Ectodermal cell (in vitro differentiated cells): ENCODE data around the gene KRABD2.
"Not testable (repeated sequence)": the region's sequence is repeated elsewhere in the genome, so short reads cannot be mapped to it uniquely, and the experiment has no call there.

ENCODE experiments used
- H3K27ac ChIP-seq: 2 replicates; pipeline ENCODE4 v1.7.0; 2013; ENCODE audit warnings: mild to moderate bottlenecking, low read depth, low read length; ENCODE audit not compliant: insufficient read depth, poor library complexity, severe bottlenecking
- H3K27me3 ChIP-seq: 2 replicates; pipeline ENCODE4 v1.7.0; 2013; ENCODE audit warnings: mild to moderate bottlenecking, low read length; ENCODE audit not compliant: insufficient read depth, control insufficient read depth, poor library complexity, severe bottlenecking
- H3K36me3 ChIP-seq: one replicate; pipeline ENCODE4 v1.7.0; 2013; ENCODE audit warnings: low read length; ENCODE audit not compliant: control insufficient read depth, insufficient read depth
- H3K4me1 ChIP-seq: one replicate; pipeline ENCODE4 v1.7.0; 2013; ENCODE audit warnings: low read length; ENCODE audit not compliant: control insufficient read depth, insufficient read depth
- H3K4me3 ChIP-seq: 2 replicates; pipeline ENCODE4 v1.7.0; 2013; ENCODE audit warnings: low read depth, low read length, control low read depth; ENCODE audit not compliant: insufficient read depth
- H3K9me3 ChIP-seq: 2 replicates; pipeline ENCODE4 v1.7.0; 2013; ENCODE audit warnings: mild to moderate bottlenecking, low read length, moderate library complexity; ENCODE audit not compliant: control insufficient read depth
- WGBS, 2 experiments: methylation state at CpG; one replicate each; pipeline ENCODE4 v1.1.7; 2013; ENCODE audit warnings: missing lambda C conversion rate in 2 of 2; 5-methylcytosine and 5-hydroxymethylcytosine counted together

Gene KRABD2

DNA sequence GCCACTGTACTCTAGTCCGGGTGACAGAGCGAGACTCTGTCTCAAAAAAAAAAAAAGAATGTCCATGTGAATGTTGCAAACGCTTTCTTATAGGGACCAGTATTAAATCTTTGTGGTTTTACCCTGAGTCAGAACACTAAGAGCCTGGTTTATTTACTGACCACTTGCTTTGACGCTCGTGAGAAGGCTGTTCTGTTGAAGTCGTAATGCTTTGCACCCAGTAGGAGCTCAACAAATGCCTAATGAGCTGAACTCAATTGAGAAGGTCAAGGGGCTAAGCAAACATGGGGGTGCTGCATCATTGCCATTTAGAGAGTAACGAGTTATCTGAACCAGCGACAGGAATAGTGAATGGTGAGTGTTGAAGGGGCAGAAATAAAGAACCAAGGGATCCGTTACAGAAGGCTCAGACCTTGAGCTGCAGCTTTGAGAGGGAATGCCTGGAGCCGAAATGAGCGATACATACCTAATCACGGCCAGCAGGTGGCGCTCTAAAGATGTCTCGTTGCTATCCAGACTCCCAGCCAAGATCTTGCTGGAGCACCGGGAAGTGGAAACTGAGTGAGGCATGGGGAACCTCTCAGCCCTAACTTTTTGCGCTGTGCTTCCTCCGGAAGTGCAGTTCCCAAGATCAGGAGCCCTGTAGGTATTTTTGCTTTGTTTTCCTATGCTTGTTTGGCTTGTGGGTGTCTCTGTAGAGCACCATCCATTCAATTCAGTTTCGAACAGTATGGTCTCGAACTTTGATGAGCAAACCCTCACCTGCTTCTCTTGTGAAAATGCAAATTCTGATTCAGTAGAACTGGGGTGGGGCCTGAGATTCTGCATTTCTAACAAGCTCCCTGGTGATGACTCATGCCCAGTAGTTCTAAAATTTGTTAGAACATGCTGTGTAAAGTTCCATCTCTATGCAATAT lies 33.7 kb upstream of the KRABD2 start:
- no peaks in the 10 kb centered on the region for H3K9me3 ChIP-seq
- H3K27me3 ChIP-seq, result peaks cover 3% of the 10 kb centered on the region
- 37 to 40% methylated on average over 19 of the region's 19 CpGs for whole genome bisulfite sequencing, 2 experiments
- H3K4me1 ChIP-seq, result no peaks in the 10 kb centered on the region
- no peaks in the 10 kb centered on the region for H3K36me3 ChIP-seq
- H3K27ac ChIP-seq, result no peak overlapping the region
- no peak overlapping the region for H3K4me3 ChIP-seq

DNA sequence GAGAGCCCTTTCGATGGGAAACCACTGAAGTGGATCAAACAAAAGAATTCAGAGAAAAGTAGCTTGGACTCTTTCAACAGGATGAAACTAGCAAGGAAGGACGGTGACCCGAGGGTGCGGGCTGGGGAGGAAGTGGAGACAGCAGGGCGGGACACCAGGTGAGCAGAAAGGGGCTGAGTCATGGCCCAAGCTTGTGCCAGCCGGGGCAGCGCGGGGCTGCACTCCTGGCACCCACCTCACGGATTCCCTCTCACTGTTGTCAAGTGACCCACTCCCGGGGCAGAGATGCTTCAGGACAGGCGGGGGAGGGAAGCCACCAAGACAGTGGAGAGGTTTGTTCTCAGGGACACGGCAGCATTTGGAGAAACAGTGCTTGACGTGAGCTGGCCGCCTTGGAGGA lies 31.9 kb upstream of the KRABD2 start:
- no peaks in the 10 kb centered on the region for H3K4me1 ChIP-seq
- peaks cover 3% of the 10 kb centered on the region for H3K27me3 ChIP-seq
- H3K36me3 ChIP-seq, result no peaks in the 10 kb centered on the region
- H3K9me3 ChIP-seq, result no peaks in the 10 kb centered on the region
- no peak overlapping the region for H3K4me3 ChIP-seq
- 78 to 80% methylated on average over 14 of the region's 14 CpGs for WGBS, 2 experiments
- H3K27ac ChIP-seq, result peak overlapping the region; percentile 16

DNA sequence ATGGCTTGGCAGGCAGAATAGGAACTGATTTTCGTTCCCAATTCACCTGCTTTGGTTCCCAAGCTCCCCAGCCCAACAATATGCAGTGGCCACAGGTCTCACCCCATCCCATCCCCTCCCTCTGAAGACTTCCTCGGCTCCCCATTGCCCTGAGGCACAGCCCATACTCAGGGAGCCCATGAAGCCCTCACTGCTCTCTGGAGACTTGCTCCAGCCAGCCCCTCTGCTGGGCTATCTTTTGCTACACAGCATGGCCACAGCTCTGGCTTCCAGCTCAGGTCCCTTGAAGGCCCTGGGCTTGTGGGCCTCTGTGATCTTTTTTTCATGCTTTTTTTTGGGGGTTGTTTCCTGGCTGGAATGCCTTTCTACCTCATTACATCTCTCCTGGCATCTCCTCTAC lies 29.7 kb upstream of the KRABD2 start:
- no peaks in the 10 kb centered on the region for H3K36me3 ChIP-seq
- no peaks in the 10 kb centered on the region for H3K4me1 ChIP-seq
- no peaks in the 10 kb centered on the region for H3K9me3 ChIP-seq
- H3K4me3 ChIP-seq, result no peak overlapping the region
- no peak overlapping the region for H3K27ac ChIP-seq
- WGBS, 2 experiments, result 86 to 88% methylated on average over 2 of the region's 2 CpGs
- H3K27me3 ChIP-seq, result peaks cover 3% of the 10 kb centered on the region

DNA sequence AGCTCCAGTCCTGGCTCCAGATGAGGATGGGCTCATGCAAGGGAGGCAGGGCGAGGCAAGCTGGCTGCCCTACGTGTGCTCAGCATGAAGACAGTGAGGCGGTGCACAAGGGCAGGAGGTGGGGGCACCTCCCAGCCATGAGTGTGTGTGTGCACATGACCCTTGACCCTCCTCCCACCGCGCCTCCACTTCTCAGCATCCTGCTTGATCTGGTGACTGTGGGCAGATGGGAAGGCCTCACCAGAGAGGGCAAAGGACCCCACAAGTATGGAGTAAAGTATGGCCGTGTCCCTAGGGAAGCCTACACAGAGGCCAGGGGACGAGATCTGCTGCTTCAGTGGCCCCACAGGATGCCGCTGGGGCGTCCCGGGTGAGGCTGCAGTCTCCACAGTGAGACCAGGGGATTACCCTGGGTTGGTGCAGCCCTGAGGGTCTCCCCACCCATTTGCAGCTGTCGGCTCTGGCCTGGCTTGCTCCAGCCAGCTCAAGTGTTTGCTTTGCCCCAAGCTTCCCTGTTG lies 29.1 kb upstream of the KRABD2 start:
- H3K4me1 ChIP-seq, result no peaks in the 10 kb centered on the region
- 91 to 94% methylated on average over 11 of the region's 11 CpGs for WGBS, 2 experiments

DNA sequence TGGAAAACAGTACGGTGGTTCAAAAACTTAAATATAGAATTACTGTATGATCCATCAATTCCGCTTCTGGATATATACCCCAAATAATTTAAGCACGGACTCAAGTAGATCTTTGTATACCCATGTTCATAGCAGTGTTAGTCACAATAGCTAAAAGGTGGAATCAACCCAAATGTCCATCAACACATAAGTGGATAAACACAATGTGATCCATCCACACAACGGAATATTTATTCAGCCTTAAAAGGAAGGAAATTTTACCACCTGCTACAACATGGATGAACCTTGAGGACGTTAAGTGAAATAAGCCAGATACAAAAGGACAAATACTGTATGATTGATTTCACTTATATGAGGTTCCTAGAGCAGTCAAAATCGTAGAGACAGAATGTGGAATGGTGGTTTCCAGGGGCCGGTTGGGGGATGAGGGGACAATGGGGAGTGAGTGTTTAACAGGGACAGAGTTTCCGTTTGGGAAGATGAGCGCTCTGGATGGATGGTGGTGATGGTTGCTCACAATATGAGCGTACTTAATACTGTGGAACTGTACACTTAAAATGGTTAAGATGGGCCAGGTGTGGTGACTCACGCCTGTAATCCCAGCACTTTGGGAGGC lies 26.5 kb upstream of the KRABD2 start:
- Histone ChIP-seq H3K9me3 (no peaks in the 10 kb centered on the region), H3K27me3 (no peaks in the 10 kb centered on the region), H3K4me3 (no peak overlapping the region), H3K4me1 (no peaks in the 10 kb centered on the region), H3K27ac (no peak overlapping the region), H3K36me3 (no peaks in the 10 kb centered on the region)
- 88 to 89% methylated on average over 10 to 11 of the region's 11 CpGs for WGBS, 2 experiments

More for the DNA sequence above, 29.1 kb upstream of the KRABD2 start:
- Histone ChIP-seq H3K36me3 (no peaks in the 10 kb centered on the region), H3K9me3 (no peaks in the 10 kb centered on the region), H3K4me3 (no peak overlapping the region), H3K27me3 (peaks cover 2% of the 10 kb centered on the region), H3K27ac (no peak overlapping the region)

DNA sequence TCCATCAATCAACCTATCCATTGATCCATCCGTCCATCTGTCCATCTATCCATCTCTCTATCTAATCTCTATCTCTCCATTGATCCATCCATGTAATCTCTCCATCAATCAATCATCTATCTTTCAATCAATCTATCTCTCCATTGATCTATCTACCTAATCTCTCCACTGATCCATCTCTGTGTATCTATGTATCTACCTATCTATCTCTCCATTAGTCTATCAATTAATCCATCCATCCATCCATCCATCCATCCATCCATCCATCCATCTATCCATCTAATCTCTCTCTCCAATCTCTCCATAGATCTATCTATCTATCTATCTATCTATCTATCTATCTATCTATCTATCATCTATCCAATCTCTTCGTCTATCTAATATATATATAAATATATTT lies 24.6 kb upstream of the KRABD2 start:
- Histone ChIP-seq H3K36me3 (no peaks in the 10 kb centered on the region), H3K4me3 (no peak overlapping the region), H3K9me3 (no peaks in the 10 kb centered on the region), H3K27ac (no peak overlapping the region), H3K27me3 (peaks cover 13% of the 10 kb centered on the region), H3K4me1 (no peaks in the 10 kb centered on the region)
- WGBS, 2 experiments, result 87 to 88% methylated on average over 1 of the region's 2 CpGs

DNA sequence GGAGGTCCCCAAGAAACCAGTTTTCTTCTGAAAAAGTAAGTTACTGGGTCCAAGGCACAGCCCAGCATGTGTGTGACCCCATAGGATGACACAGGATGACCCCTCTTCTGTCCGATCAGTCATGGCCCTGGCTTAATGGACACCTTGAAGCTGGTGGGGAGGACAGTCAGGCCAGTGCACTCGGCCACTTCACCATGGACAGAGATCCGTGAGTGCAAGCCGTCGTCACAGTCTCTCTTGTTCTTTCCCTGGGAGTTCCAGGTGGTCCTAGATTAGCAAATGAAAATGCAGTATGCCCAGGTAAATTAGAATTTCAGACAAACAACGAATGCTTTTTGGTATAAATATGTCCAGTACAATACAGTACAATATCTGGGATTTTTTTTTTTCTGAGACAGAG lies 22.5 kb upstream of the KRABD2 start:
- Histone ChIP-seq H3K4me3 (no peak overlapping the region), H3K27me3 (peaks cover 20% of the 10 kb centered on the region)
- WGBS, 2 experiments, result 75 to 82% methylated on average over 6 of the region's 6 CpGs

DNA sequence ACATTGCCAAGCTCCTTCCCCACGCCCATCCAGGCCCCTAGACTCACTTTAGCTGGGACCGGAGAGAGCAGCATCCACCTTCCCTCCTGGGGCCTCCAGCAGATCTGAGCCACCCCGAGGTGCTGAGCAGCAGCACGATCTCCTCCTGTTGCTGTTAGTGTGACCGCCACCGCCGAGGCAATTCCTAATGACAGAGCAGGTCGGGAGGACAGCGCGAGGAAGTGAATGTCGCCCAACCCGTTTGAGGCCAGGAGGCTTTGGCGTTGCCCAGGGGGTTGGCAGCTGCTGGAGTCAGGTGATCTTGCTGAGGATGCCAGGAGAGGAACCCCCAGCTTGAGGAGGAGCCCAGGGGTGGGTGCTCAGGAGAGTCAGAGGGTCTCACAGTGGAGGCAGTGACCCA lies 21.1 kb upstream of the KRABD2 start, which contains the start of gene RNF222:
Gene RNF222, minus strand, starts transcription at position 192 of the 400 bp plus-strand sequence. CDS start 4,366 bp downstream, outside the sequence.
- Histone ChIP-seq H3K27me3 (peaks cover 20% of the 10 kb centered on the region), H3K9me3 (no peaks in the 10 kb centered on the region), H3K27ac (no peak within 1 kb of the TSS), H3K4me3 (no peak within 1 kb of the TSS), H3K4me1 (no peaks in the 10 kb centered on the region), H3K36me3 (no peaks in the 10 kb centered on the region)
- 81 to 84% methylated on average over 13 of the region's 13 CpGs for WGBS, 2 experiments

More for the DNA sequence above, 22.5 kb upstream of the KRABD2 start:
- no peak overlapping the region for H3K27ac ChIP-seq
- H3K9me3 ChIP-seq, result no peaks in the 10 kb centered on the region
- no peaks in the 10 kb centered on the region for H3K36me3 ChIP-seq
- no peaks in the 10 kb centered on the region for H3K4me1 ChIP-seq

DNA sequence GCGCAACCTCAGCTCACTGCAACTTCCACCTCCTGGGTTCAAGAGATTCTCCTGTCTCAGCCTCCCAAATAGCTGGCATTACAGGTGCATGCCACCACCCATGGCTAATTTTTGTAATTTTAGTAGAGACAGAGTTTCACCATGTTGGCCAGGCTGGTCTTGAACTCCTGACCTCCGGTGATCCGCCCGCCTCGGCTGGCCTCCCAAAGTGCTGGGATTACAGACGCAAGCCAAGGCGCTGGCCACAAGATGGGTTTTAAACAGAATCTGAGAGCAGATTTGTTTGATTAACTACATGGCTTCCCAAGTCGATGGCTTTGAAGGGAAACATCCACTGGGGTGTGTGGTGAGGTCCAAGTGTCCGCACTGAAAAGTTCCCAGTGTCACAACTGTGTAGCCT lies 18.0 kb upstream of the KRABD2 start:
- H3K27me3 ChIP-seq, result peaks cover 20% of the 10 kb centered on the region
- not testable (repeated sequence) for H3K27ac ChIP-seq, H3K9me3 ChIP-seq, H3K4me3 ChIP-seq, H3K36me3 ChIP-seq, H3K4me1 ChIP-seq
- 90% methylated on average over 9 of the region's 9 CpGs for WGBS, 2 experiments
